ENCODE data around the gene SAPCD2. TPM values are rescaled to one million over a fixed set of nuclear protein-coding genes. Genes with fewer than 3 reads are reported as not detected.

SAPCD2 gene
- total and polyA plus RNA-seq, 9 of the 15 experiments (the other 6 are each of a cell fraction or from before 2014, with no cell fraction given): 3.4 to 91.8 (median 18.8) TPM

DNA sequence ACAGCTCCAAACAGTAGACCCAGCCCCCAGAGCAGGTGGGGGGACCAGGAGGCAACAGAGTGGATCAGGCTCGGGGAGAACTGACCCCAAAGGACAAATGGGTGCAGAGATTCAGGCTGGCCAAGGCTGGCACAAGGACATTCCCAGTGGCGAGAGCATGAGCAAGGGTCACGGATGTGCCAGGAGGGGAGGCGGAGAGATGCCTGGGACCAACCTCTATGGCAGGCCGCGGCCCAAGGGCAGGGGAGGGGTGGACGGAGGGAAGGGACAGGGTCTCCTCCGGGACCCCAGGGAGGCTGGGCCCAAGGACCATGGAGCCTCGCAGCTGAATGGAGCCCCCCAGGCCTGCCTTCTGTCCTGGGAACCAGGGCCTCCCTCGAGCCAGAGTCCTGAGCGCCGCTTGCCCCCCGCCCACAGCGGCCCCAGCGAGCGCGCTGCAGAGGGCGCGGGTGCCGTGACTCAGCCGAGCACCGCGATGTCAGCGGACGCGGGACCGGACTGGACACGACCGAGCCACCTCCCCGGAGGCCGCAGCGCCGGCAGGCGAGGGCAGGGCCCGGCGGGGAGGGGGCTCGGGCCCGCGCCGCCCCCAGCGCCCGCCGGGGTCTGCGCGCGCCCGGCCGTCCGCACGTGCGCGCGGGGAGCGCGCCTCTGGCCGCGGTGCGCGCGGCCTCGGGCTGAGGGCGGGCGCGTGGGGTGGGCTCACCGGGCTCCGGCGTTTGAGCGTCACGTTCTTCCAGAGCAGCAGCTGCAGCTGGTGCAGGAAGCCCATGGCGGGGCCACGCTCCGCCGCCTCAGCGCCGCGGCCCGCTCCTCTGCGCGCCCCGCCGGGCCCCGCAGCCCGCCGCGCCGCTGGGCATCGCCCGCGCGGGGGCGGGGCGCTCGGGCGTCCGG lies 42.7 kb downstream of the SAPCD2 start, which contains the start of gene ABCA2 (continued):
- TF ChIP-seq, protein P1, sequence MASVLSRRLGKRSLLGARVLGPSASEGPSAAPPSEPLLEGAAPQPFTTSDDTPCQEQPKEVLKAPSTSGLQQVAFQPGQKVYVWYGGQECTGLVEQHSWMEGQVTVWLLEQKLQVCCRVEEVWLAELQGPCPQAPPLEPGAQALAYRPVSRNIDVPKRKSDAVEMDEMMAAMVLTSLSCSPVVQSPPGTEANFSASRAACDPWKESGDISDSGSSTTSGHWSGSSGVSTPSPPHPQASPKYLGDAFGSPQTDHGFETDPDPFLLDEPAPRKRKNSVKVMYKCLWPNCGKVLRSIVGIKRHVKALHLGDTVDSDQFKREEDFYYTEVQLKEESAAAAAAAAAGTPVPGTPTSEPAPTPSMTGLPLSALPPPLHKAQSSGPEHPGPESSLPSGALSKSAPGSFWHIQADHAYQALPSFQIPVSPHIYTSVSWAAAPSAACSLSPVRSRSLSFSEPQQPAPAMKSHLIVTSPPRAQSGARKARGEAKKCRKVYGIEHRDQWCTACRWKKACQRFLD (CRISPR knock-in tag; IDR thresholded peaks at IDR 0.05): peak; percentile 70; the same call in 1 of the 2 replicates

DNA sequence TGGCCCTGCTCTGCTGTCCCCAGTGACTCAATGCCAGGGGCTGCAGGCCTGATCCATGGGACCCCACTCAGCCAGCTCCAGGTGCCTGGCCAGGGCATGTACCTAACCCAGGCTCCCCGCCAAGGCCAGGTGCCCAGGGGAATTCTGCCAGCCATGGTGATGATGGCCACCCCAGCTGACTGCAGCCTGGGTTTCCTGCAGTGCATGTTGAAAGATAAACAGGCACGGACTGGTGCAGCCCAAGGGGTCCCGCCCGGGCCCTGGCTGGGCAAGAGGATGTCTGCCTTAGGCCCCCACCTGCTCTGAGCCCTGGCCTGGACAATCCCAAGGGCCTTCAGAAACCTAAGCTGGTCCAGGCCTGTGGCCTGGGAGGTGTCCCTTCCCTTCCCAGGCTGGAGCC lies 43.5 kb downstream of the SAPCD2 start:
- no peak for DNase-seq (ENCODE audit: extremely low read depth in 1 of 4, low spot score in 3 of 4)
- no peak for TF ChIP-seq CEBPG (CRISPR knock-in tag; IDR thresholded peaks at IDR 0.05)
- TF ChIP-seq CEBPG (tag; conservative IDR thresholded peaks at IDR 0.05 in 1 of 2, IDR thresholded peaks at IDR 0.05 in 1 of 2): no peak
- ChIA-PET CTCF (ENCODE audit: low intra/inter-chr PET ratio) (no interaction called here), POLR2A (interaction anchor here (0.6 to 1.2 kb wide), 4 partner anchors 11 to 681 kb away, joined by 3 read pairs; partner anchors contain the start of gene NPDC1)
- H2AFZ ChIP-seq (ENCODE audit: low read depth, low read length): no peak overlapping the region
- peaks cover 3% of the 10 kb centered on the region; the same call in 1 of the 3 replicates for H3K79me2 ChIP-seq (ENCODE audit: control insufficient read depth, insufficient read depth, low read length)
- ATAC-seq: no peak
- no peak for FAIRE-seq
- H3K9ac ChIP-seq (ENCODE audit: insufficient read depth in 1 of 2, low read depth in 2 of 2, low read length in 2 of 2): peak overlapping the region in 1 of 2 experiments; percentile 86; a peak in 2 of 4 replicates
- WGBS (ENCODE audit: insufficient coverage, low coverage, missing lambda C conversion rate): 63% methylated on average over 4 of the region's 4 CpGs
- H3K36me3 ChIP-seq (ENCODE audit: control insufficient read depth, insufficient read depth, low read length): no peaks in the 10 kb centered on the region
- peaks cover 13 to 94% of the 10 kb centered on the region in 2 experiments for H3K4me1 ChIP-seq (replicated peaks in 1 of 2; ENCODE audit: control insufficient read depth in 2 of 2, insufficient read depth in 2 of 2, low read length in 2 of 2)
- H3K9me1 ChIP-seq (ENCODE audit: control insufficient read depth, insufficient read depth, low read length): no peaks in the 10 kb centered on the region
- no peaks in the 10 kb centered on the region for H4K20me1 ChIP-seq (replicated peaks; ENCODE audit: control insufficient read depth, insufficient read depth, low read length)
- H3K4me2 ChIP-seq (ENCODE audit: insufficient read depth, low read length): no peak overlapping the region; the same call in 1 of the 2 replicates
- no peak overlapping the region for H3K27ac ChIP-seq (ENCODE audit: extremely low read depth, low read depth, low read length)
- intact Hi-C loops (cut with micrococcal nuclease): no loop called here
- in situ Hi-C loops (cut with MboI): no loop called here
- BruUV-seq (replicated peaks): no TSS peak
- H3K4me3 ChIP-seq: no peak overlapping the region
- no peaks in the 10 kb centered on the region for H3K27me3 ChIP-seq (ENCODE audit: control insufficient read depth in 2 of 2, insufficient read depth in 2 of 2, low read length in 2 of 2)
- no peaks in the 10 kb centered on the region for H3K9me3 ChIP-seq (replicated peaks; ENCODE audit: control insufficient read depth, insufficient read depth, low read depth, low read length)

All from K562 (cell line).